Left renal cortex interstitium (tissue), 4 donors: ENCODE measurements around the gene UBE2H. TPM values are rescaled to one million over a fixed set of nuclear protein-coding genes. Genes with fewer than 3 reads are reported as not detected.
"Not testable (repeated sequence)": the region's sequence is repeated elsewhere in the genome, so short reads cannot be mapped to it uniquely, and the experiment has no call there.

Source experiments
- DNase-seq, 4 donors: peaks; one replicate each; pipeline ENCODE4 v3.0.0-alpha.2; 2013; ENCODE audit warnings: low read depth in 4 of 4, low spot score in 2 of 4, missing footprints in 1 of 4
- polyA plus RNA-seq, 4 donors: library from polyadenylated mRNA; unstranded; fragments of 120-200 nt; gene quantifications; one replicate each; pipeline ENCODE4 v1.2.1, GENCODE V29; 2013; ENCODE audit not compliant: insufficient read length in 4 of 4

UBE2H gene
- polyA plus RNA-seq, 4 donors = 103 to 127 (median 115) TPM

- no peak for DNase-seq
These were observed 124.5 kb downstream of the UBE2H start for GRCh38 chr7:129828078-129828762.

GRCh38 chr7:129827467-129827990 is 125.2 kb downstream of the UBE2H start:
- no peak for DNase-seq

GRCh38 chr7:129826895-129827294 is 125.9 kb downstream of the UBE2H start:
- not testable (repeated sequence) for DNase-seq

GRCh38 chr7:129825209-129825970 is 127.4 kb downstream of the UBE2H start:
- peak; percentile 66 to 72 (median 70) for DNase-seq

- DNase-seq = peak in 3 of 4 donors; percentile 15 to 36 (median 29)
These were observed 128.2 kb downstream of the UBE2H start for GRCh38 chr7:129824291-129825208.

GRCh38 chr7:129823143-129823542 is 129.6 kb downstream of the UBE2H start:
- DNase-seq = not testable (repeated sequence)

GRCh38 chr7:129821476-129821875 is 131.3 kb downstream of the UBE2H start:
- DNase-seq = no peak

GRCh38 chr7:129816742-129817141 is 136.0 kb downstream of the UBE2H start:
- no peak for DNase-seq

- no peak for DNase-seq
These were observed 144.9 kb downstream of the UBE2H start for GRCh38 chr7:129807863-129808262.

- no peak for DNase-seq
These were observed 147.7 kb downstream of the UBE2H start for GRCh38 chr7:129804890-129805719.

- DNase-seq = no peak
These were observed 148.5 kb downstream of the UBE2H start for GRCh38 chr7:129804111-129804889.

- DNase-seq = no peak
These were observed 149.1 kb downstream of the UBE2H start for GRCh38 chr7:129803546-129804081.

GRCh38 chr7:129801882-129802281 is 150.9 kb downstream of the UBE2H start:
- DNase-seq = no peak

- no peak for DNase-seq
These were observed 151.9 kb downstream of the UBE2H start for GRCh38 chr7:129800901-129801300.

- no peak for DNase-seq
These were observed 153.3 kb downstream of the UBE2H start for GRCh38 chr7:129799350-129799955.

GRCh38 chr7:129798616-129799349 is 154.0 kb downstream of the UBE2H start:
- no peak for DNase-seq

- DNase-seq = no peak
These were observed 155.5 kb downstream of the UBE2H start for GRCh38 chr7:129797214-129797789.
